ENCODE results near the gene SOX10. TPM values are rescaled to one million over a fixed set of nuclear protein-coding genes. Genes with fewer than 3 reads are reported as not detected.
"Not testable (repeated sequence)": the region's sequence is repeated elsewhere in the genome, so short reads cannot be mapped to it uniquely, and the experiment has no call there.

SOX10 gene
- total RNA-seq, 1 donor from 2014 or later = 1.2 TPM

DNA sequence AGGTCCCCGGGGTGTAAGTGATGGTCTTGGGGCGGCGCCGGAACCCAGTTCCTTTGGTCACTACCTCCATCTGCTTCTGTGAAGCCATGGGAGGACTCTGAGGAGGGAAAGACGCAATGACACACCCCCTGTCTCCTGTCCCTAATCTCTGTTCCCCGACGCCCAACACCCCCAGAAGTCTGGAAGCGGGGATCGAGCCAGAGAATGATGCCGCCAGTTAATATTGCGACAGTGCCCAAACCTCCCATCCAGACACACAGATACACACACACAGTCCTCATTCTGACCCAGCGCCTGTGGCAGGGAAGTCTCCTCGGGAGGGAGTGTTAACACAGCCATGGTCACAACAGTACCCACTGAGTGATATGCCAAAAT, 31.3 kb downstream of the SOX10 start:
- intact Hi-C loops (cut with micrococcal nuclease) = loop anchor here (10.0 kb wide), 1 partner anchor 58 kb away; no protein-coding TSS in a partner anchor

GRCh38 chr22:37952629-37953028, 31.7 kb downstream of the SOX10 start:
- intact Hi-C loops (cut with micrococcal nuclease) = loop anchor here (10.0 kb wide), 1 partner anchor 58 kb away; no protein-coding TSS in a partner anchor
- H3K27ac ChIP-seq (replicated peaks) = not testable (repeated sequence)

More for the DNA sequence above, 31.3 kb downstream of the SOX10 start:
- Histone ChIP-seq H3K27me3 (ENCODE audit: low read depth) (no peaks in the 10 kb centered on the region), H3K4me1 (peaks cover 34% of the 10 kb centered on the region), H3K27ac (replicated peaks) (peak overlapping the region; percentile 76), H3K9me3 (replicated peaks) (no peaks in the 10 kb centered on the region), H3K4me3 (peak overlapping the region; percentile 92), H3K36me3 (peaks cover 16% of the 10 kb centered on the region)
- TF ChIP-seq CTCF (IDR thresholded peaks at IDR 0.05; ENCODE audit: borderline replicate concordance) = no peak
- DNase-seq = no peak

DNA sequence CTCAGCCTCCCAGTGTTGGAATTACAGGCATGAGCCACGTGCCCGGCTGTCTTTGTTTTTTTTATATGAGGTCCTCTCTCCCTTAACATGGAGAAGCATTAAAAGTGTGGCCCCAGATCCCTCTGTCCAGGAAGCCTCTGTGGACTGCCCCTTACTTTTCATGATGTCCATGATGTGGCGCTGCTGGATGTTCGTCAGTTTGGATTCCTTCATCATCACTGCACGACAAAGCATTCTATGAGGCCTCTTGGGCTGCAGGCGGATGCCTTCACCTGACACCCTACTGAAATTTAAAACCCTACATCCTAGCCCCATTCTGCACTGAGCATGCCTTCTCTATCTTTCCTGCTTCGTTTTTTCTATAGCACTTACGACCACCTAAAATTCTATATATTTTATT, 33.0 kb downstream of the SOX10 start:
- no peak for TF ChIP-seq CTCF (IDR thresholded peaks at IDR 0.05; ENCODE audit: borderline replicate concordance)
- intact Hi-C loops (cut with micrococcal nuclease) = loop anchor here (10.0 kb wide), 1 partner anchor 57 kb away; no protein-coding TSS in a partner anchor
- no peaks in the 10 kb centered on the region for H3K36me3 ChIP-seq
- no peak overlapping the region for H3K27ac ChIP-seq (replicated peaks)
- H3K4me3 ChIP-seq = no peak overlapping the region
- no peaks in the 10 kb centered on the region for H3K27me3 ChIP-seq (ENCODE audit: low read depth)
- no peaks in the 10 kb centered on the region for H3K9me3 ChIP-seq (replicated peaks)
- H3K4me1 ChIP-seq = peaks cover 31% of the 10 kb centered on the region
- no peak for DNase-seq

More at GRCh38 chr22:37952629-37953028, 31.7 kb downstream of the SOX10 start:
- H3K27me3 ChIP-seq (ENCODE audit: low read depth); H3K9me3 ChIP-seq (replicated peaks); DNase-seq: not testable (repeated sequence)
- peaks cover 34% of the 10 kb centered on the region for H3K4me1 ChIP-seq
- H3K36me3 ChIP-seq = peaks cover 12% of the 10 kb centered on the region
- H3K4me3 ChIP-seq = peak overlapping the region; percentile 92

DNA sequence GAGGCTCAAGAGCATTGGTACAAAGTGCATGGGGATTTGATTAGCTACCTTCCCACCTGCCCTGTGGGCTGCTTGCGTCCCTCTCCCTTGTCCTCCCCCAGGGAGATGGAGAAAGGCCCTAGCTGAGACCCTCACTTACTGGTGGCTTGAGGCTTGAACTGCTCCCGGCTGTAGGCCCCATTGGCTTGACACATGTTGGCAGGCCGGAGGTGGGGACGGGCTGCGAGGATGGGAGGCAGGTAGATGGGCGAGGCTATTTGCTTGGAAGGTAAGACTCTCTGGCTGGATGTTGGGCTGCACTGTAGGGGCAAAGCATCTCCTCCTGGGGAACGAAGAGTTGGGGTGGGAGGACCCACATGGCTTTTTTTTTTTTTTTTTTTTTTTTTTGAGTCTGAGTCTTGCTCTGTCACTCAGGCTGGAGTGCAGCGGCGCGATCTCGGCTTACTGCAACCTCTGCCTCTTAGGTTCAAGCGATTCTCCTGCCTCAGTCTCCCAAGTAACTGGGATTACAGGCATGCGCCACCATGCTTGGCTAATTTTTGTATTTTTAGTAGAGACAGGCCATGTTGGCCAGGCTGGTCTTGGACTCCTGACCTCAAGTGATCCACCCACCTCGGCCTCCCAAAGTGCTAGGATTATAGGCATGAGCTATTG, 37.1 kb downstream of the SOX10 start:
- H3K27me3 ChIP-seq (ENCODE audit: low read depth); H3K4me1 ChIP-seq; DNase-seq: not testable (repeated sequence)

DNA sequence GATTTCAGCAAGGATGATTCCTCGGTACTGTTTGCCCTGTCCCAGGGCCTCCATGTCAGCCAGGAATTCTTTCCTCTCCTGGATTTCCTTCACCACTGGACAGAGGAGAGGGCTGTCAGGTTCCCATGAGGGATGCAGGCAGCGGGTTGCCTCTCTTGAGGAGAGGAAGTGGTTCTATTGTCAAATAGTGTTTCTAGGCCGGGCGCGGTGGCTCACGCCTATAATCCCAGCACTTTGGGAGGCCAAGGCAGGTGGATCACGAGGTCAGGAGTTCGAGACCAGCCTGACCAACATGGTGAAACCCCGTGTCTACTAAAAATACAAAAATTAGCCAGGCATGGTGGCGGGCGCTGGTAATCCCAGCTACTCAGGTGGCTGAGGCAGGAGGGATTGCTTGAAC, 39.9 kb downstream of the SOX10 start:
- DNase-seq; H3K4me3 ChIP-seq; H3K9me3 ChIP-seq (replicated peaks); H3K4me1 ChIP-seq; intact Hi-C loops (cut with micrococcal nuclease); H3K27ac ChIP-seq (replicated peaks); H3K27me3 ChIP-seq (ENCODE audit: low read depth): not testable (repeated sequence)
- peaks cover 34% of the 10 kb centered on the region for H3K36me3 ChIP-seq

More for the DNA sequence above, 37.1 kb downstream of the SOX10 start:
- H3K9me3 ChIP-seq (replicated peaks); H3K4me3 ChIP-seq; H3K27ac ChIP-seq (replicated peaks); intact Hi-C loops (cut with micrococcal nuclease): not testable (repeated sequence)
- peaks cover 12% of the 10 kb centered on the region for H3K36me3 ChIP-seq

- H3K27me3 ChIP-seq (ENCODE audit: low read depth) = no peaks in the 10 kb centered on the region
- no peak overlapping the region for H3K4me3 ChIP-seq
- H3K36me3 ChIP-seq = peaks cover 40% of the 10 kb centered on the region
- intact Hi-C loops (cut with micrococcal nuclease) = no loop called here
- H3K9me3 ChIP-seq (replicated peaks) = no peaks in the 10 kb centered on the region
- no peak for DNase-seq
- TF ChIP-seq CTCF (IDR thresholded peaks at IDR 0.05; ENCODE audit: borderline replicate concordance) = no peak
- no peak overlapping the region for H3K27ac ChIP-seq (replicated peaks)
- H3K4me1 ChIP-seq = no peaks in the 10 kb centered on the region
Observed at GRCh38 chr22:37943825-37944198, 40.5 kb downstream of the SOX10 start.

DNA sequence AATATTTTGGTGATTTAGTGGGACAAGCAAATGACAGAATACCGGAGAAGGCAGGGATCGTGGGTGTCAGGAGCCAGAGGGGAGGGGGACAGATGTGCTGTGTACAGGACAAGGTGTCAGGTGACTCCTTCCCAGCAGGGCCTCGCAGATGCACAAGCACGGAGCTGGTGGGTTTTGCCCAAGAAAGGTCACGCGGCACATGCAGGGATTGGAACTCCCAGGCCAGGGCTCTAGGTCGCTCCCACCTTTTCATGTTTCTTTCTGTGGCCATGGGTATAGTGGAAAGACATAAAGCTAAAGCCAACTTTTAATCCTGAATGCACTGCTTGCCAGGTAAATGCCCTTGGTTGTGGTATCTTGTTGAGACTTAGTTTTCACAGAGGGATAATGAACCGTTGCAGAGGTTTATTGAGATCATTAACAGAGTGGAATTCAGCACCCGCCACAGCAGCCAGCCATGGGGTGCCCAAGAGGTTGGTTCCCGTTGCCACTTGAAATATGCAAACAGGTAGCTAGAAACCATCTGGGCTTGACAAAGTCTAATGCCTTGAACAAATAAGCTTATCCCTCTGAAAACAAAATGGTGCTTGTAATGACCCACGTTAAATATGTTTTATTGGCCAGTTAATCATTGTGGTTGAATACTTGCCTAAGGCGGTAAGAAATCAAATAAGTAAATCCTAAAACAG, 41.1 kb downstream of the SOX10 start:
- DNase-seq = no peak
- Histone ChIP-seq H3K4me1 (no peaks in the 10 kb centered on the region), H3K4me3 (no peak overlapping the region), H3K27ac (replicated peaks) (no peak overlapping the region), H3K9me3 (replicated peaks) (no peaks in the 10 kb centered on the region), H3K36me3 (peaks cover 44% of the 10 kb centered on the region), H3K27me3 (ENCODE audit: low read depth) (no peaks in the 10 kb centered on the region)
- intact Hi-C loops (cut with micrococcal nuclease) = no loop called here
- TF ChIP-seq CTCF (IDR thresholded peaks at IDR 0.05; ENCODE audit: borderline replicate concordance) = no peak
